ENCODE measurements around the gene ALG5.
A peak's percentile ranks its signal among the peaks of the same experiment; 100 is the strongest.

The ALG5 gene

DNA sequence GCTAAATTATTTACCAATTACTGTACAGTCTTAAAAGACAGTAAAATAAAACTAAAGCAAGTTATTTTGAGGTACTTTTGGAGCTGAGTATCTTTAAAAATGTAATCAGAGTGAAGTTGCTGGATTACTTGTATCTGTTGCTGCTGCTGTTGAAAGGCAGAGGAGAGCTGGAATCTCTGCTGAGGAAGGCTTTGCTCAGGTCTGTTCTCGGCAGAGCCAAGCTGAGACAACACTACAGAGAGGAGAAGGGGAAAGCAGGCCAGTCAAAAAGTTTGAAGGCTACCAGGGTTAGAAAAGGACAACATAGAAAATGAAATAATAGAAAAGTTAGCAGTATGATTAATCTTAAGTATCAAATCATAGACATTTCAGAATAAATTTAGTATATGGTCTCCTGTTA lies 11.3 kb upstream of the ALG5 start:
- no peak overlapping the region for H3K4me3 ChIP-seq (ENCODE audit: low read depth, low read length)
- DNase-seq (ENCODE audit: low read depth) = no peak
- TF ChIP-seq, protein P1, sequence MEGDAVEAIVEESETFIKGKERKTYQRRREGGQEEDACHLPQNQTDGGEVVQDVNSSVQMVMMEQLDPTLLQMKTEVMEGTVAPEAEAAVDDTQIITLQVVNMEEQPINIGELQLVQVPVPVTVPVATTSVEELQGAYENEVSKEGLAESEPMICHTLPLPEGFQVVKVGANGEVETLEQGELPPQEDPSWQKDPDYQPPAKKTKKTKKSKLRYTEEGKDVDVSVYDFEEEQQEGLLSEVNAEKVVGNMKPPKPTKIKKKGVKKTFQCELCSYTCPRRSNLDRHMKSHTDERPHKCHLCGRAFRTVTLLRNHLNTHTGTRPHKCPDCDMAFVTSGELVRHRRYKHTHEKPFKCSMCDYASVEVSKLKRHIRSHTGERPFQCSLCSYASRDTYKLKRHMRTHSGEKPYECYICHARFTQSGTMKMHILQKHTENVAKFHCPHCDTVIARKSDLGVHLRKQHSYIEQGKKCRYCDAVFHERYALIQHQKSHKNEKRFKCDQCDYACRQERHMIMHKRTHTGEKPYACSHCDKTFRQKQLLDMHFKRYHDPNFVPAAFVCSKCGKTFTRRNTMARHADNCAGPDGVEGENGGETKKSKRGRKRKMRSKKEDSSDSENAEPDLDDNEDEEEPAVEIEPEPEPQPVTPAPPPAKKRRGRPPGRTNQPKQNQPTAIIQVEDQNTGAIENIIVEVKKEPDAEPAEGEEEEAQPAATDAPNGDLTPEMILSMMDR (conservative IDR thresholded peaks at IDR 0.05; ENCODE audit: low read depth, low read length) = no peak

DNA sequence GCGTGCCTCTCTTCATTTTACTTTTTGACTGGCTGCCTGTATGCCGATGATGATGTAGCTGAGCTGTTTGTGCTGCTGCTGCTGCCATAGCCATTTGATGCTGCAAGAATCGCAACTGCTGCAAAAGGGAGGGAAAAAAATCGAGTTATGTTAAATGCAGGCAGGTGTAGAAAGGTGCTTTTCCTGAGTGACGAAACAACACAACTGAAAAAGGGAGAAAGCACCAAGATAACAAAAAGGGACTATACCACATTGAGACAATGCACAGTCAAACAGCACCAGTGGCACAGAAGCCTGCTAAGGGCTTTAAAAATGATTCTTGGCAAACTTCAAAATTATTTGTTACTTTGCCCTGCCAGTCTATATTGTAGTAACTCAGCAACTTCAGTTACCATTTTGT lies 10.6 kb upstream of the ALG5 start:
- TF ChIP-seq, protein P1 (conservative IDR thresholded peaks at IDR 0.05; ENCODE audit: low read depth, low read length) = no peak
- H3K4me3 ChIP-seq (ENCODE audit: low read depth, low read length) = no peak overlapping the region

DNA sequence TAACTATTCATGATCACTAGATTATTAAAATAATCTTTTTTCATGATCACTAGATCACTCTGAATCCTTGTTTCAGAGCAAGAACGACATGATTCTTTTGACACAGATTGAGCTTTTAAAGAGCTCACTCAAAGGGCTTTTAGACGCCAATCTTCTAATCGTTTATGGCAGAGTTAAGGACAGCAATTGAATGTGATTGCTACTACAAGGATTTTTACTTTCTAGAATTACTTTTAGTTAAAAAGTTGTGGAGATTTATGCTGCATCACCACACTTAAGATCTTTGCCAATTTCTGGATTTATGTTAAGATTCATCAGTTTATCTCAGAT lies 2.7 kb upstream of the ALG5 start:
- DNase-seq (ENCODE audit: low read depth) = no peak
- no peak overlapping the region for H3K4me3 ChIP-seq (ENCODE audit: low read depth, low read length)
- TF ChIP-seq, protein P1 (conservative IDR thresholded peaks at IDR 0.05; ENCODE audit: low read depth, low read length) = no peak

More for the DNA sequence above, 10.6 kb upstream of the ALG5 start:
- DNase-seq (ENCODE audit: low read depth) = no peak

DNA sequence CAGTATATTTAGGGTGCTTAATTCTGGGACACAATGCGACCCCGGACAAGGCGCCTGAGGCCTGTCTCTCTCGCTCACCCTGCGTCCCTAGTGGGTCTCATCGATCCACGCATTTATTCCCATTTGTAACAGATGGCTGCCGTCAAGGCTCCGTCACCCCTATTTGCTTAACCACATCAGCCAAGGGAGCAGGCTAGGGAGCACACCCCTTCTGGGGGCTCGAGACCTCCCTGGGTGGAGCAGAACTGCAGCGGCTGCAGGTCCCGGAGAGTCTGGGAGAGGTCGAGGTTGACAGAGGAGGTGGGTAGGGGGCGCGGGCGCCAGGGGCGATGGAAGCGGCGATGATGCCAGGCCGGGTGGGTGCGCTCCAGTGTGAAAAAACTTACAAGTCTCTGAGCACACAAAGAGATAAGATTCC lies 507 bp downstream of the ALG5 start:
- peak overlapping the region; percentile 89 for H3K4me3 ChIP-seq (ENCODE audit: low read depth, low read length)
- no peak for DNase-seq (ENCODE audit: low read depth)
- TF ChIP-seq, protein P1 (conservative IDR thresholded peaks at IDR 0.05; ENCODE audit: low read depth, low read length) = no peak

DNA sequence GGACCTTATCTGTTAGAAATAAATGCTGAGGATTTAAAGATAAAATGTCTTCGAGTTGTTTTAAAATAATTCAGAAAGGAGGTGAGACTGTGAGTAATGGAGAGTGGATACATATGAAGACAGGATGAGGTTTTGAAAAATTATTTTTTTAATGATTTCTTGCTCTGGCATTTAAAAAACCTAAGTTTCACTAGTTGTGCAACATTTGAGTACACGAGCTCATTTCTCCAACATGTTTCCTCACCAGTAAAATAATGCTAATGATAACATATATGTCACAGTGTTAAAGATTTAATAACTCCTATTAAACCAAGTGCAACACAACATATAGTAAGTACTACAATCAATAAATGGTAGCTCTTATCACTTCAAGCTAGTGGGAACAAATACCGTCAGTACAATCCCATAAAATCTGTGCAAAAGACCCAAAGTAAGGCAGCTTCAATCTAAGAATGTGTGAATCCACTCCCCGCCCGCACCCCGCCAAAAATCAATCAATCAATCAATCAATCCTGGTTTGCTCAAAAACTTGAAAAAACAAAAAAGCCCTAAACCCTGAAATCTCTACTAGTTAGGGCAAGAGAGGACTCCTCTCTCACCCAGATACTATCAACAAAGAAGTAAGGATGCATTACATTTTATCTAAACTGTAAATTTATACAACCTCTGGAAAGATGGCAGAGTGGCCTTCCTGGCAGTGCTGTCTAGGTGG lies 1.3 kb downstream of the ALG5 start:
- H3K4me3 ChIP-seq (ENCODE audit: low read depth, low read length) = peak overlapping the region; percentile 89
- peak; percentile 34 for DNase-seq (ENCODE audit: low read depth)
- TF ChIP-seq, protein P1 (conservative IDR thresholded peaks at IDR 0.05; ENCODE audit: low read depth, low read length) = no peak

DNA sequence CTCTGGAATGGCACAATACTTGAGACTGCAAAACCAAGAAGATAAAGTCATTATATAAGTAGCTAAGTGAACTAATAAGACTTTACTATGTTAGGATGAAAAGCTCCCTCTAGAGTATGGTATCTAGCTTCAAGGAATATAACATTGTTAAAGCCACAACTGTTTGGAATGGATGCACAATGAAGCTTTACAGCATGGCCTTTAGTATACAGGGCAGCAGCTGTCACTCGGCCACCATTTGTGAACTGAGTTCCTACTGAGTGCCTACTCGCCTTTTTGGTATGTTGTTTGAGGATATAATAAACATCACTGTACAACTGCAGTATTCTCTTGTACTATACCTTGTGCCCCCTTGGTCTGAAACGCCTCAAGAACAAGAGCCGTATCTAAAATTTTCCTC lies 6.8 kb downstream of the ALG5 start:
- no peak overlapping the region for H3K4me3 ChIP-seq (ENCODE audit: low read depth, low read length)
- TF ChIP-seq, protein P1 (conservative IDR thresholded peaks at IDR 0.05; ENCODE audit: low read depth, low read length) = no peak
- peak; percentile 12 for DNase-seq (ENCODE audit: low read depth)

All from choroid plexus epithelial cell (primary cell).